Ovary (tissue), 9 donors: ENCODE results near the gene LGR6. TPM values are rescaled to one million over a fixed set of nuclear protein-coding genes. Genes with fewer than 3 reads are reported as not detected.
"Not testable (repeated sequence)": the region's sequence is repeated elsewhere in the genome, so short reads cannot be mapped to it uniquely, and the experiment has no call there.

Experiments used
- DNase-seq, 5 donors: peaks; one replicate each; pipeline ENCODE4 v3.0.0-alpha.2; 2019 to 2020
- H3K27ac ChIP-seq, 2 donors: fragments of 200-600 bp; one replicate each; pipeline versions ENCODE4 v1.5.1 to v1.8.0; 2019 to 2022
- H3K27me3 ChIP-seq: fragments of 200-600 bp; one replicate; pipeline ENCODE4 v1.8.0; 2022
- H3K36me3 ChIP-seq: fragments of 200-600 bp; sonication (generic); one replicate; pipeline ENCODE4 v1.5.1; 2019
- H3K4me1 ChIP-seq: one replicate; pipeline ENCODE4 v1.8.1; 2013; ENCODE audit warnings: mild to moderate bottlenecking, moderate library complexity; ENCODE audit not compliant: insufficient read depth
- H3K4me3 ChIP-seq: fragments of 200-600 bp; sonication (generic); one replicate; pipeline ENCODE4 v1.5.1; 2017
- H3K9me3 ChIP-seq, 2 donors: fragments of 200-600 bp in 1 of 2; sonication (generic) in 1 of 2; one replicate each; pipeline versions ENCODE4 v1.5.1 to v1.8.1; 2013 to 2019; ENCODE audit warnings: mild to moderate bottlenecking in 1 of 2, moderate library complexity in 1 of 2
- CTCF ChIP-seq, 3 donors: fragments of 450-650 bp in 2 of 3; fragments of 200-600 bp in 1 of 3; IDR thresholded peaks; one replicate each; pipeline versions ENCODE4 v1.5.1 to v1.8.0; 2016 to 2022; ENCODE audit warnings: antibody characterized with exemption in 3 of 3, mild to moderate bottlenecking in 1 of 3
- EP300 ChIP-seq: sonication (generic); formaldehyde crosslinking; IDR thresholded peaks from one replicate; pipeline ENCODE4 v1.6.1; 2017; ENCODE audit warnings: antibody characterized with exemption
- POLR2A ChIP-seq: fragments of 450-650 bp; IDR thresholded peaks from one replicate; pipeline ENCODE4 v1.6.1; 2017; ENCODE audit warnings: antibody characterized with exemption, mild to moderate bottlenecking, moderate library complexity
- WGBS, 3 donors: extraction: QIAGEN DNeasy Blood & Tissue Kit in 1 of 3; methylation state at CpG; one replicate each; pipeline versions ENCODE4 v1.1.5 to v1.1.7; 2013 to 2017; 5-methylcytosine and 5-hydroxymethylcytosine counted together
- intact Hi-C, 4 donors: fragments of 100-400 bp; cut with DNase I; formaldehyde crosslinking; loops; one replicate each; pipeline versions ENCODE4 v1.11.0 to v1.15.1; 2022 to 2023
- polyA plus RNA-seq, 2 donors: library from polyadenylated mRNA; stranded (reverse); fragments of 200-250 nt in 1 of 2; fragments of 350-450 nt in 1 of 2; fragmentation: Illumina TruSeq in 1 of 2; extraction: RNeasy Lipid Tissue Mini Kit (QIAGEN cat#74804) in 1 of 2; gene quantifications; one replicate each; pipeline ENCODE4 v1.2.3, GENCODE V29; 2013 to 2014
- total RNA-seq, 7 donors: library from RNA; depleted of rRNA in 2 of 7; stranded (reverse); fragments of >200 nt in 2 of 7; fragmentation: NEBNext Ultra II Directional in 3 of 7; extraction: Animal tissue kit (Norgen Biotek cat#: 25700) in 3 of 7; gene quantifications; one replicate each; pipeline versions ENCODE4 v1.1.0 to v1.2.4, GENCODE V29; 2016 to 2023
- donor health status: DM: no; HTN: no; CAD: no; lungs with moderate emphysema.
- donor health status: DM: no; HTN: no; CAD: no.
- donor health status: Bipolar disorder and iron deficiency.
- donor health status: DM: yes; HTN: yes; CAD: no.
- donor health status: DM: no; HTN: no; CAD: no.
- donor health status: DM: yes; HTN: yes; CAD: no.

The LGR6 gene
- total and polyA plus RNA-seq, 9 donors: 0.24 to 12.4 (median 1.4) TPM

- Histone ChIP-seq H3K27ac (peak overlapping the region; percentile 12 to 73), H3K4me3 (no peak overlapping the region), H3K4me1 (peaks cover 43% of the 10 kb centered on the region), H3K36me3 (no peaks in the 10 kb centered on the region), H3K9me3 (no peaks in the 10 kb centered on the region), H3K27me3 (no peaks in the 10 kb centered on the region)
- no peak for TF ChIP-seq EP300
- no peak for TF ChIP-seq CTCF (IDR thresholded peaks at IDR 0.05)
- no peak for TF ChIP-seq POLR2A
- no peak for DNase-seq
- intact Hi-C loops: no loop called here
- 88 to 96% (median 94%) methylated on average over 9 of the region's 9 CpGs for WGBS, 3 donors
Measured at GRCh38 chr1:202165942-202166843, 27.4 kb upstream of the LGR6 start.

GRCh38 chr1:202167054-202167453 lies 26.5 kb upstream of the LGR6 start:
- H3K9me3 ChIP-seq, H3K36me3 ChIP-seq, DNase-seq, H3K4me3 ChIP-seq, intact Hi-C loops, H3K27me3 ChIP-seq: not testable (repeated sequence)
- Histone ChIP-seq H3K27ac (peak overlapping the region in 1 of 2 donors; percentile 73), H3K4me1 (peaks cover 42% of the 10 kb centered on the region)
- WGBS, 3 donors: 14 to 46% (median 19%) methylated on average over 13 of the region's 13 CpGs

- H3K27me3 ChIP-seq: no peaks in the 10 kb centered on the region
- H3K4me3 ChIP-seq: no peak overlapping the region
- H3K36me3 ChIP-seq: no peaks in the 10 kb centered on the region
- DNase-seq: peak; percentile 75 to 89 (median 84)
- intact Hi-C loops: no loop called here
- peak overlapping the region in 1 of 2 donors; percentile 73 for H3K27ac ChIP-seq
- TF ChIP-seq CTCF (IDR thresholded peaks at IDR 0.05) (no peak), POLR2A (no peak), EP300 (no peak)
- H3K4me1 ChIP-seq: peaks cover 36% of the 10 kb centered on the region
- WGBS, 3 donors: 11 to 17% (median 12%) methylated on average over 17 to 18 of the region's 18 CpGs
- H3K9me3 ChIP-seq: no peaks in the 10 kb centered on the region
Measured at GRCh38 chr1:202167708-202168415, 25.7 kb upstream of the LGR6 start.

- no peak overlapping the region for H3K4me3 ChIP-seq
- H3K27ac ChIP-seq: peak overlapping the region in 1 of 2 donors; percentile 73
- 84 to 96% (median 92%) methylated on average over 7 of the region's 7 CpGs for WGBS, 3 donors
- H3K9me3 ChIP-seq: no peaks in the 10 kb centered on the region
- no peaks in the 10 kb centered on the region for H3K36me3 ChIP-seq
- no peaks in the 10 kb centered on the region for H3K27me3 ChIP-seq
- TF ChIP-seq POLR2A (no peak), CTCF (IDR thresholded peaks at IDR 0.05) (no peak)
- DNase-seq: no peak
- H3K4me1 ChIP-seq: peaks cover 26% of the 10 kb centered on the region
- intact Hi-C loops: no loop called here
Measured at GRCh38 chr1:202168861-202169260, 24.7 kb upstream of the LGR6 start.
